ENCODE measurements around the gene CTSW. TPM values are rescaled to one million over a fixed set of nuclear protein-coding genes. Genes with fewer than 3 reads are reported as not detected.

Gene CTSW
- total and polyA plus RNA-seq, 9 donors: 0.48 to 2.3 (median 0.75) TPM

GRCh38 chr11:65861533-65862183 lies 18.0 kb upstream of the CTSW start:
- Histone ChIP-seq H3K4me1 (ENCODE audit: control insufficient read depth, insufficient read depth, low read length) (peaks cover 40% of the 10 kb centered on the region), H3K36me3 (ENCODE audit: control insufficient read depth, insufficient read depth, low read length) (peaks cover 54% of the 10 kb centered on the region)

GRCh38 chr11:65862191-65862735 lies 17.4 kb upstream of the CTSW start:
- peak; percentile 18 for DNase-seq
- H3K4me1 ChIP-seq (ENCODE audit: control insufficient read depth, insufficient read depth, low read length): peaks cover 38% of the 10 kb centered on the region
- no peak overlapping the region for H3K4me3 ChIP-seq (ENCODE audit: low read length)
- H3K27me3 ChIP-seq (ENCODE audit: control insufficient read depth, insufficient read depth, low read length): no peaks in the 10 kb centered on the region
- WGBS (ENCODE audit: insufficient coverage): 79% methylated on average over 3 of the region's 5 CpGs
- H3K9me3 ChIP-seq (replicated peaks; ENCODE audit: control insufficient read depth, low read depth, low read length): no peaks in the 10 kb centered on the region
- peaks cover 57% of the 10 kb centered on the region for H3K36me3 ChIP-seq (ENCODE audit: control insufficient read depth, insufficient read depth, low read length)
- H3K27ac ChIP-seq (ENCODE audit: low read length): no peak overlapping the region

More at GRCh38 chr11:65861533-65862183, 18.0 kb upstream of the CTSW start:
- no peaks in the 10 kb centered on the region for H3K9me3 ChIP-seq (replicated peaks; ENCODE audit: control insufficient read depth, low read depth, low read length)
- H3K27ac ChIP-seq (ENCODE audit: low read length): no peak overlapping the region
- H3K27me3 ChIP-seq (ENCODE audit: control insufficient read depth, insufficient read depth, low read length): no peaks in the 10 kb centered on the region
- peak overlapping the region; percentile 95 for H3K4me3 ChIP-seq (ENCODE audit: low read length)
- peak; percentile 26 for DNase-seq
- 81% methylated on average over 8 of the region's 13 CpGs for WGBS (ENCODE audit: insufficient coverage)

- peak; percentile 49 for DNase-seq
- Histone ChIP-seq H3K27ac (ENCODE audit: low read length) (no peak overlapping the region), H3K4me3 (ENCODE audit: low read length) (no peak overlapping the region), H3K9me3 (replicated peaks; ENCODE audit: control insufficient read depth, low read depth, low read length) (no peaks in the 10 kb centered on the region), H3K36me3 (ENCODE audit: control insufficient read depth, insufficient read depth, low read length) (peaks cover 66% of the 10 kb centered on the region), H3K4me1 (ENCODE audit: control insufficient read depth, insufficient read depth, low read length) (peaks cover 38% of the 10 kb centered on the region), H3K27me3 (ENCODE audit: control insufficient read depth, insufficient read depth, low read length) (no peaks in the 10 kb centered on the region)
- WGBS (ENCODE audit: insufficient coverage): 77% methylated on average over 15 of the region's 24 CpGs
Measured at GRCh38 chr11:65862941-65863888, 16.4 kb upstream of the CTSW start.

- H3K9me3 ChIP-seq (replicated peaks; ENCODE audit: control insufficient read depth, low read depth, low read length): no peaks in the 10 kb centered on the region
- H3K4me1 ChIP-seq (ENCODE audit: control insufficient read depth, insufficient read depth, low read length): peaks cover 31% of the 10 kb centered on the region
- WGBS (ENCODE audit: insufficient coverage): 85% methylated on average over 12 of the region's 12 CpGs
- no peak overlapping the region for H3K4me3 ChIP-seq (ENCODE audit: low read length)
- no peak overlapping the region for H3K27ac ChIP-seq (ENCODE audit: low read length)
- peak; percentile 6 for DNase-seq
- no peaks in the 10 kb centered on the region for H3K27me3 ChIP-seq (ENCODE audit: control insufficient read depth, insufficient read depth, low read length)
- H3K36me3 ChIP-seq (ENCODE audit: control insufficient read depth, insufficient read depth, low read length): peaks cover 75% of the 10 kb centered on the region
Measured at GRCh38 chr11:65863889-65864705, 15.5 kb upstream of the CTSW start.

- WGBS (ENCODE audit: insufficient coverage): 82% methylated on average over 17 of the region's 18 CpGs
- no peaks in the 10 kb centered on the region for H3K9me3 ChIP-seq (replicated peaks; ENCODE audit: control insufficient read depth, low read depth, low read length)
- no peaks in the 10 kb centered on the region for H3K27me3 ChIP-seq (ENCODE audit: control insufficient read depth, insufficient read depth, low read length)
- peaks cover 83% of the 10 kb centered on the region for H3K36me3 ChIP-seq (ENCODE audit: control insufficient read depth, insufficient read depth, low read length)
- H3K4me3 ChIP-seq (ENCODE audit: low read length): no peak overlapping the region
- peak; percentile 17 for DNase-seq
- H3K27ac ChIP-seq (ENCODE audit: low read length): no peak overlapping the region
- peaks cover 23% of the 10 kb centered on the region for H3K4me1 ChIP-seq (ENCODE audit: control insufficient read depth, insufficient read depth, low read length)
Measured at GRCh38 chr11:65864706-65865471, 14.7 kb upstream of the CTSW start.

- no peaks in the 10 kb centered on the region for H3K9me3 ChIP-seq (replicated peaks; ENCODE audit: control insufficient read depth, low read depth, low read length)
- no peaks in the 10 kb centered on the region for H3K27me3 ChIP-seq (ENCODE audit: control insufficient read depth, insufficient read depth, low read length)
- H3K27ac ChIP-seq (ENCODE audit: low read length): no peak overlapping the region
- no peak overlapping the region for H3K4me3 ChIP-seq (ENCODE audit: low read length)
- 72% methylated on average over 4 of the region's 9 CpGs for WGBS (ENCODE audit: insufficient coverage)
- H3K4me1 ChIP-seq (ENCODE audit: control insufficient read depth, insufficient read depth, low read length): peaks cover 27% of the 10 kb centered on the region
- DNase-seq: peak; percentile 18
- H3K36me3 ChIP-seq (ENCODE audit: control insufficient read depth, insufficient read depth, low read length): peaks cover 90% of the 10 kb centered on the region
Measured at GRCh38 chr11:65865550-65866172, 14.0 kb upstream of the CTSW start.

- 72% methylated on average over 21 of the region's 21 CpGs for WGBS (ENCODE audit: insufficient coverage)
- Histone ChIP-seq H3K27ac (ENCODE audit: low read length) (no peak overlapping the region), H3K36me3 (ENCODE audit: control insufficient read depth, insufficient read depth, low read length) (peaks cover 96% of the 10 kb centered on the region)
Measured at GRCh38 chr11:65866509-65867283, 12.9 kb upstream of the CTSW start.

GRCh38 chr11:65867284-65868071 lies 12.2 kb upstream of the CTSW start:
- H3K9me3 ChIP-seq (replicated peaks; ENCODE audit: control insufficient read depth, low read depth, low read length): no peaks in the 10 kb centered on the region
- no peak overlapping the region for H3K4me3 ChIP-seq (ENCODE audit: low read length)
- no peaks in the 10 kb centered on the region for H3K27me3 ChIP-seq (ENCODE audit: control insufficient read depth, insufficient read depth, low read length)
- peaks cover 88% of the 10 kb centered on the region for H3K36me3 ChIP-seq (ENCODE audit: control insufficient read depth, insufficient read depth, low read length)
- WGBS (ENCODE audit: insufficient coverage): 56% methylated on average over 16 of the region's 29 CpGs
- peaks cover 26% of the 10 kb centered on the region for H3K4me1 ChIP-seq (ENCODE audit: control insufficient read depth, insufficient read depth, low read length)
- DNase-seq: no peak
- no peak overlapping the region for H3K27ac ChIP-seq (ENCODE audit: low read length)

More at GRCh38 chr11:65866509-65867283, 12.9 kb upstream of the CTSW start:
- peaks cover 28% of the 10 kb centered on the region for H3K4me1 ChIP-seq (ENCODE audit: control insufficient read depth, insufficient read depth, low read length)
- H3K9me3 ChIP-seq (replicated peaks; ENCODE audit: control insufficient read depth, low read depth, low read length): no peaks in the 10 kb centered on the region
- no peaks in the 10 kb centered on the region for H3K27me3 ChIP-seq (ENCODE audit: control insufficient read depth, insufficient read depth, low read length)
- DNase-seq: peak; percentile 6
- no peak overlapping the region for H3K4me3 ChIP-seq (ENCODE audit: low read length)
